GM18511 (cell line): ENCODE data around the gene MRLN.

Source experiments
- ATAC-seq: cut with Tn5 transposase; IDR thresholded peaks from one replicate; pipeline ENCODE4 v1.9.1; 2021; ENCODE audit warnings: mild to moderate bottlenecking, moderate library complexity; ENCODE audit not compliant: unreplicated experiment

MRLN gene

GRCh38 chr10:59706851-59707797 lies 46.1 kb downstream of the MRLN start:
- ATAC-seq = no peak

DNA sequence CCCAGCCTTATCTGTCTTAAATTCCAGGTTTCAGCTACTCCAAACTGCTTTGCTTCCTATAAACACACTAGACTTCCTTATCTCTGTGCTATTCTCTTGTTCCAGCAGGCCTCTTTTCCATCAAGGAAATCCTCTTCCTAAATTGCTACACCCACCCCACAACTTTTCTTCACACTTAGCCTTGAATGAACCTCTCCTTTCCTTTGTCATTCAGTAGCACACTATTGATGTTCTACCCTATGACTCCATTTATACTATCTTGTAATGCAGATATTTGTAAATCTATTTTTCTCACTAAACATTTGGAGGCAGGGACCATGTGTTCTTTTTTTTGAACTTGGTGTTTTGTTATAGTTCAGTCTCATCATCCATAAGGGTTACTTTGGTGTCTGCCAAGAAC lies 47.3 kb downstream of the MRLN start:
- no peak for ATAC-seq

GRCh38 chr10:59704630-59705029 lies 48.6 kb downstream of the MRLN start:
- no peak for ATAC-seq

GRCh38 chr10:59702347-59702746 lies 50.9 kb downstream of the MRLN start:
- no peak for ATAC-seq

- ATAC-seq = no peak
Measured at GRCh38 chr10:59700709-59701108, 52.5 kb downstream of the MRLN start.

DNA sequence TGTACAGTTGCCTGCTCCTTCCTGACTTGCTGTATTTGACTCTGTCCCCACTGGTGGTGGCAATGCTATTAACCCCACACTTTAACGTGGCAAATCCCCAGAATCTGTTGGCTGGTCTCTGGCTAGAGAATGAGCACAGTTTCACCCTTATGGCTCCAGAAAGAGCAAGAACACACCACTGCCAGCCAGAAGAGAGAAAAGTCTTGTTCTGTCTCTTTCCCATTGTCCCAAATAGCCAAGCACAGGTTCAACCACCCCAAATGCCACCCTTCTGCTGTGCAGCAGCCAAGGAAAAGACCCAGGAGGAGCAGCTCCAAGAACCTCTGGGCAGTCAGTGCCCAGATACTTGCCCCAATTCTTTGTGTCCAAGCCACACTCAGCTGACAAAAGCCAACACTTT lies 54.9 kb downstream of the MRLN start:
- ATAC-seq = no peak

GRCh38 chr10:59695637-59696036 lies 57.6 kb downstream of the MRLN start:
- no peak for ATAC-seq

DNA sequence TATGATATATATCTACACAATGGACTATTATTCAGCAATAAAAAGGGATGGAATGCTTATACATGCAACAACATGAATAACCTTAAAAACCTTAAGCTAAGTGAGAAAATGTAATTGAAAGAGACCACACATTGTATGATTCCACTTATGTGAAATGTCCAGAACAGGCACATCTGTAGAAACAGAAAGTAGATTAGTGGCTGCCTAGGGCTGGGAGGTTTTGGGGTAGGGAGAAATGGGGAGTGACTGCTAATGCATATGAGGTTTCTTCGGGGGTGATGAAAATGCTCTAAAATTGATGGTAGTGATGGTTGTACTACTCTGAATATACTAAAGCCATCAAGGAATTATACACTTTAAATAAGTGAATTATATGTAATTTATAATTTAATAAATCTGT lies 58.3 kb downstream of the MRLN start:
- no peak for ATAC-seq

DNA sequence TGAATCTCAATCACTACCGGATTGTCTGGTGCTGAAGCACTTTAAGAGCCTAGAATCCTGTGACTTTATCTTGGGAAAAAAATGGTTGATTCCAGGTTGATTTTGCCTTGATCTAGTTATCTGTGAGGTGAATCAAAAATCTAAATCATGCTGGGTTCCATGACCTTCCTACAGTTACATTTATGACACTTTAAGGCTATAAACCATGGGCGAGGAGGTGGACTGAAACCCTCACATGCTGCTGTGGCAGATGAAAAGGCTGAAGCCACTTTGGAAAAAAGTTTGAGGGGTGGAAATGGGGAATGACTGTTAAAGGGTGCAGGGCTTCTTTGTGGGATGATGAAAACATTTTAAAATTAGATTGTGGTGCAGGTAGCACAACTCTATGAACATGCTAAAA lies 61.1 kb downstream of the MRLN start:
- ATAC-seq = no peak

GRCh38 chr10:59688921-59689351 lies 64.3 kb downstream of the MRLN start:
- peak; percentile 66 for ATAC-seq

DNA sequence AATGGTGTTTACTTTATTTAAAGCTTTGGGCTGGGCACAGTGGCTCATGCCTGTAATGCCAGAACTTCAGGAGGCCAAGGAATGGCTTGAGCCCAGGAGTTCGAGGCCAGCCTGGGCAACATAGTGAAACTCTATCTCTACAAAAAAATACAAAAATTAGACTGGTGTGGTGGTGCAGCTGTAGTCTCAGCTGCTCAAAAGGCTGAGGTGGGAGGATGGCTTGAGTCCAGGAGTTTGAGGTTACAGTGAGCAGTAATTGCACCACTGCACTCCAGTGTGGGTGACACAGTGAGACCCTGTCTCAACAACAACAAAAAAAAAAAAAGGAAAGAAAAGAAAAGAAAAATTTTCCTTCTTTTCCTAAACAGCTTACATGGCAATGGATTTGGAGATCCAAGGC lies 65.6 kb downstream of the MRLN start:
- ATAC-seq = peak; percentile 63
